ENCODE results near the gene ADPGK. TPM values are rescaled to one million over a fixed set of nuclear protein-coding genes. Genes with fewer than 3 reads are reported as not detected.

The ADPGK gene
- total RNA-seq, 4 donors from 2014 or later: 13.4 to 23.2 (median 17.2) TPM

DNA sequence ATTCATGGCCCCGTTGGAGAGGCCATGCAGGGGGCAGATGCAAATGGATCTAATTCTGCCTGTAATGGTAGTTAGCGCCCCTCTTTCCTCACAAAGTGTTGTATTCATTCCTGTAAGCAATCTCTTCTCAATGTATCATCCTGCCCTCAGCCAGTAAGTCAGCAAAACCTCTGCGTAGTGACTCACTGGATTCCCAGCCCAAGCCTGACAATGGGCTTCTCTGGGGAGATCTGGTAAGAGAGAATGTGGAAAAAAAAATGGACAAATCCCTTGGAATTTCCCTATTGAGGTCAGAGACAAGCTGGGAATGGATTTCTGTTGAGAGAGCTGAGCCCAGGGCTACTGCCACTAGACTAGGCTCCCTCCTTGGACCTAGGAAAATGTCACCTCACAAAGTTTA lies 25.4 kb downstream of the ADPGK start:
- Histone ChIP-seq H3K36me3 (peaks cover 0 to 65% of the 10 kb centered on the region in 2 donors), H3K27me3 (no peaks in the 10 kb centered on the region), H3K4me1 (no peaks in the 10 kb centered on the region), H3K9me3 (no peaks in the 10 kb centered on the region), H3K27ac (no peak overlapping the region), H3K4me3 (no peak overlapping the region)
- intact Hi-C loops (cut with DNase I; ENCODE audit: low total_unique reads): no loop called here
- TF ChIP-seq POLR2A (IDR thresholded peaks at IDR 0.05): no peak
- TF ChIP-seq, protein P1, sequence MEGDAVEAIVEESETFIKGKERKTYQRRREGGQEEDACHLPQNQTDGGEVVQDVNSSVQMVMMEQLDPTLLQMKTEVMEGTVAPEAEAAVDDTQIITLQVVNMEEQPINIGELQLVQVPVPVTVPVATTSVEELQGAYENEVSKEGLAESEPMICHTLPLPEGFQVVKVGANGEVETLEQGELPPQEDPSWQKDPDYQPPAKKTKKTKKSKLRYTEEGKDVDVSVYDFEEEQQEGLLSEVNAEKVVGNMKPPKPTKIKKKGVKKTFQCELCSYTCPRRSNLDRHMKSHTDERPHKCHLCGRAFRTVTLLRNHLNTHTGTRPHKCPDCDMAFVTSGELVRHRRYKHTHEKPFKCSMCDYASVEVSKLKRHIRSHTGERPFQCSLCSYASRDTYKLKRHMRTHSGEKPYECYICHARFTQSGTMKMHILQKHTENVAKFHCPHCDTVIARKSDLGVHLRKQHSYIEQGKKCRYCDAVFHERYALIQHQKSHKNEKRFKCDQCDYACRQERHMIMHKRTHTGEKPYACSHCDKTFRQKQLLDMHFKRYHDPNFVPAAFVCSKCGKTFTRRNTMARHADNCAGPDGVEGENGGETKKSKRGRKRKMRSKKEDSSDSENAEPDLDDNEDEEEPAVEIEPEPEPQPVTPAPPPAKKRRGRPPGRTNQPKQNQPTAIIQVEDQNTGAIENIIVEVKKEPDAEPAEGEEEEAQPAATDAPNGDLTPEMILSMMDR (IDR thresholded peaks at IDR 0.05 in 4 of 5, conservative IDR thresholded peaks at IDR 0.05 in 1 of 5): no peak
- in situ Hi-C loops (cut with MboI; ENCODE audit: low sequenced_read_pairs in 4 of 4): loop anchor here in 1 of 4 donors (25.0 kb wide), 1 partner anchor 529 kb away; no protein-coding TSS in a partner anchor
- ATAC-seq (no peak), DNase-seq (no peak)

DNA sequence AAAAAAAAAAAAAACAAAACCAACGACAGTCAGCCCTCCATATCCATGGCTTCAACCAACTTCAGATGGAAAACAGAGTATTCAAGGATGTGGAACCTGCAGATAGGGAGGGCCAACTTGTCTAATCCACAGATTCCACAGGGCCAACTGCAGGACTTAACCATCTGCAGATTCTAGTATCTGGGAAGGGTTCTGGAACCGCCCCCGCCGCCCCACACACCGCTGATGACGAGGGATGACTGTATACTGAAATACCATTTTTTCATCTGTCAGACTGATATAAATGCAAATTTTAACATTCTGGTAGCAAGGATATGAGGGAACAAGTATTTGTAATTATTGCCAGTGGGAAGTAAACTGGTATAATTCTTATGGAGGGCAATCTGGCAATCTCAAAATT lies 29.5 kb downstream of the ADPGK start:
- in situ Hi-C loops (cut with MboI; ENCODE audit: low sequenced_read_pairs in 4 of 4) (loop anchor here in 1 of 4 donors (25.0 kb wide), 1 partner anchor 533 kb away; no protein-coding TSS in a partner anchor), intact Hi-C loops (cut with DNase I; ENCODE audit: low total_unique reads) (loop anchor here (5.0 kb wide), 1 partner anchor 42 kb away; no protein-coding TSS in a partner anchor)
- DNase-seq (no peak), ATAC-seq (no peak)
- no peaks in the 10 kb centered on the region for H3K27me3 ChIP-seq
- H3K4me1 ChIP-seq: no peaks in the 10 kb centered on the region
- no peak overlapping the region for H3K27ac ChIP-seq
- TF ChIP-seq, protein P1 (IDR thresholded peaks at IDR 0.05 in 4 of 5, conservative IDR thresholded peaks at IDR 0.05 in 1 of 5): no peak
- TF ChIP-seq POLR2A (IDR thresholded peaks at IDR 0.05): no peak
- no peak overlapping the region for H3K4me3 ChIP-seq
- no peaks in the 10 kb centered on the region for H3K9me3 ChIP-seq
- H3K36me3 ChIP-seq: peaks cover 0 to 71% of the 10 kb centered on the region in 2 donors

DNA sequence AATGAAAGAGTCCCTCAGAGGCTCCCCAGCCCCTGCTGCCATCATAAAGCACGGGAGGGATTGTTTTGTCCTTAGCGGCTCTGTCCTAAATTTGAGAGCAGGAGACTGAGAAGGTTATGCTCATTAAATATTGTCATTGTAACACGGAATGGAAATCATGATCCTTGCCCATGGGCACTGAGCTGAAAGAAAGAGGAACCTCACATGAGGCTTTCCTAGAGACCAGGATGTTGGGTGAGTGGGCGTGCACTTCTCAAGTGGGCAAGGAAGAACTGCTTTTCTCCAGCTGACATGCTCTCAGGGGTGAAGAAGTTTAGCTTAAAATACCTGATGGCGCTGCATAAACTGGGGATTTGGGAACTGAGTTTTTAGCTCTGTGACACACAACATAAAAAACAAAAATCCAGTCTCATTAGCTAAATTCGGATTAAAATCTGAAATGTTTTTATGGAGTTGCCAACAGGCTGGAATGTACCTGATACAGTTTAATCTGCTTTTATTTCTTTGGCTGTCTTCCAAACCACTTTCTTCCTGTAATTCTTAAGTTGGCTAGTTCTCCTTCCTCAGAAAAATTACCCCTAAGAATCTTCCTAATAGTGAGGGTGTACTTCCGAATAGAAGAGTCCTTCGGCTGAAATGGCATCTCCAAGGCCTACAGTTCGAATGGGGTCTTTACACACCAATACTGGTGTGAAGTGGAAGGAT lies 31.7 kb downstream of the ADPGK start:
- ATAC-seq (no peak), DNase-seq (no peak)
- no peaks in the 10 kb centered on the region for H3K4me1 ChIP-seq
- no peak overlapping the region for H3K27ac ChIP-seq
- H3K36me3 ChIP-seq: peaks cover 0 to 52% of the 10 kb centered on the region in 2 donors
- H3K4me3 ChIP-seq: no peak overlapping the region
- H3K27me3 ChIP-seq: no peaks in the 10 kb centered on the region
- intact Hi-C loops (cut with DNase I; ENCODE audit: low total_unique reads): loop anchor here (5.0 kb wide), 1 partner anchor 40 kb away; no protein-coding TSS in a partner anchor
- TF ChIP-seq, protein P1 (IDR thresholded peaks at IDR 0.05 in 4 of 5, conservative IDR thresholded peaks at IDR 0.05 in 1 of 5): no peak
- no peak for TF ChIP-seq POLR2A (IDR thresholded peaks at IDR 0.05)
- in situ Hi-C loops (cut with MboI; ENCODE audit: low sequenced_read_pairs in 4 of 4): loop anchor here in 1 of 4 donors (25.0 kb wide), 1 partner anchor 535 kb away; no protein-coding TSS in a partner anchor
- no peaks in the 10 kb centered on the region for H3K9me3 ChIP-seq

DNA sequence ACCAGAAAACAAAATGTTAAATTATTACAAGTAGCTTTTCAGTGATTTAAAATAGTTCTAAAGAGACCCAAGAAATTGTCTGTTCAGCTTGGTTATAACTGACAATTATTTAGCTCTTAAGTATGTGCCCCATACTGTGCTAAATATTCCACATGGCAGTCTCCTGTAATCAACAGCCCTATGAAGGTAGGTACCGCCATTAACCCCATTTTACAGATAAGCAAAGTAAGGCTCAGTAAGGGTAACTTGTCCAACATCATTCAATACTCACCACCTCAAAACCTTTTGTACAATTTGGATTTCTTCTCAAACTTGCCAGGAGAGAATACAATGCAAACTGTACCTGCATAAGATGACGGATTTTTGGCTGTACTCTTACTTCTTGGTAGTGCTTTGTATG lies 33.9 kb downstream of the ADPGK start:
- H3K4me1 ChIP-seq: no peaks in the 10 kb centered on the region
- H3K36me3 ChIP-seq: peaks cover 0 to 30% of the 10 kb centered on the region in 2 donors
- H3K9me3 ChIP-seq: no peaks in the 10 kb centered on the region
- ATAC-seq (no peak), DNase-seq (no peak)
- no peak overlapping the region for H3K27ac ChIP-seq
- TF ChIP-seq, protein P1 (IDR thresholded peaks at IDR 0.05 in 4 of 5, conservative IDR thresholded peaks at IDR 0.05 in 1 of 5): no peak
- no peak for TF ChIP-seq POLR2A (IDR thresholded peaks at IDR 0.05)
- H3K27me3 ChIP-seq: no peaks in the 10 kb centered on the region
- in situ Hi-C loops (cut with MboI; ENCODE audit: low sequenced_read_pairs in 4 of 4) (loop anchor here in 1 of 4 donors (25.0 kb wide), 1 partner anchor 538 kb away; no protein-coding TSS in a partner anchor), intact Hi-C loops (cut with DNase I; ENCODE audit: low total_unique reads) (loop anchor here (5.0 kb wide), 1 partner anchor 37 kb away; no protein-coding TSS in a partner anchor)
- H3K4me3 ChIP-seq: no peak overlapping the region
